SK-N-SH (cell line): ENCODE data around the gene GPR18. TPM values are rescaled to one million over a fixed set of nuclear protein-coding genes. Genes with fewer than 3 reads are reported as not detected.

ENCODE experiments used
- CTCF ChIA-PET: fragments of 300-600, 350-600 bp; formaldehyde crosslinking; extraction: SDS; loops from one replicate; lab custom pipeline; 2021; lab: Yijun Ruan, JAX
- POLR2A ChIA-PET: fragments of 350-600 bp; sonication (Branson Sonifier 250); formaldehyde crosslinking; extraction: SDS; loops from one replicate; lab custom pipeline; 2020; ENCODE audit warnings: antibody characterized with exemption, inconsistent platforms; lab: Yijun Ruan, JAX
- DNase-seq: peaks from one replicate; pipeline ENCODE4 v3.0.0; 2012
- H2AFZ ChIP-seq: fragments of 200-600 bp; sonication (generic); 2 replicates; pipeline ENCODE4 v1.8.1; 2016; ENCODE audit warnings: antibody characterized with exemption, mild to moderate bottlenecking, low read depth
- H3F3A ChIP-seq: fragments of 200-600 bp; sonication (generic); replicated peaks from 2 replicates; pipeline ENCODE3; 2016; ENCODE audit warnings: antibody characterized with exemption, mild to moderate bottlenecking; ENCODE audit not compliant: insufficient read depth
- H3K27ac ChIP-seq, 2 experiments: fragments of 200-500 bp in 1 of 2; fragments of 200-600 bp in 1 of 2; sonication (Bioruptor generic) in 1 of 2; sonication (generic), shearing (Covaris generic) in 1 of 2; 2 replicates each; pipeline versions ENCODE4 v1.5.1 to v1.6.1; 2014 to 2016; ENCODE audit warnings: low read depth in 2 of 2, inconsistent platforms in 1 of 2, low read length in 1 of 2, mild to moderate bottlenecking in 1 of 2, mixed read lengths in 1 of 2
- H3K27me3 ChIP-seq: fragments of 200-600 bp; sonication (generic), shearing (Covaris generic); 2 replicates; pipeline ENCODE4 v1.6.1; 2016; ENCODE audit warnings: mixed run types; ENCODE audit not compliant: insufficient read depth
- H3K36me3 ChIP-seq, 2 experiments: fragments of 200-500 bp in 1 of 2; fragments of 200-600 bp in 1 of 2; sonication (Bioruptor generic) in 1 of 2; sonication (generic) in 1 of 2; replicated peaks in 1 of 2; 2 replicates each; pipeline versions ENCODE3 to v1.5.1; 2014 to 2016; ENCODE audit warnings: low read length in 1 of 2, mild to moderate bottlenecking in 1 of 2; ENCODE audit not compliant: insufficient read depth in 2 of 2, control insufficient read depth in 1 of 2
- H3K4me1 ChIP-seq, 2 experiments: fragments of 200-500 bp in 1 of 2; fragments of 200-600 bp in 1 of 2; sonication (Bioruptor generic) in 1 of 2; sonication (generic), shearing (Covaris generic) in 1 of 2; 2 replicates each; pipeline versions ENCODE4 v1.5.1 to v1.6.1; 2014 to 2016; ENCODE audit warnings: low read depth in 1 of 2, low read length in 1 of 2, mixed run types in 1 of 2; ENCODE audit not compliant: insufficient read depth in 2 of 2, control insufficient read depth in 1 of 2
- H3K4me2 ChIP-seq: fragments of 200-600 bp; sonication (generic), shearing (Covaris generic); 2 replicates; pipeline ENCODE4 v1.6.1; 2017; ENCODE audit warnings: mixed run types
- H3K4me3 ChIP-seq, 2 experiments: fragments of 200-500 bp in 1 of 2; fragments of 200-600 bp in 1 of 2; sonication (Bioruptor generic) in 1 of 2; sonication (generic), shearing (Covaris generic) in 1 of 2; 2 replicates each; pipeline versions ENCODE4 v1.5.1 to v1.8.1; 2014 to 2016; ENCODE audit warnings: low read depth in 2 of 2, inconsistent platforms in 1 of 2, low read length in 1 of 2, mild to moderate bottlenecking in 1 of 2, mixed read lengths in 1 of 2, moderate library complexity in 1 of 2
- H3K79me2 ChIP-seq: fragments of 200-600 bp; sonication (generic); 2 replicates; pipeline ENCODE4 v1.8.1; 2017; ENCODE audit warnings: mild to moderate bottlenecking; ENCODE audit not compliant: insufficient read depth
- H3K9ac ChIP-seq: fragments of 200-600 bp; sonication (generic); 2 replicates; pipeline ENCODE4 v1.6.1; 2017; ENCODE audit warnings: mixed run types
- H3K9me2 ChIP-seq: fragments of 200-600 bp; sonication (generic); 2 replicates; pipeline ENCODE4 v1.6.1; 2017; ENCODE audit warnings: mixed run types
- H3K9me3 ChIP-seq: fragments of 200-600 bp; sonication (generic); 2 replicates; pipeline ENCODE4 v1.6.1; 2017; ENCODE audit warnings: mixed run types, mild to moderate bottlenecking, moderate library complexity
- H4K20me1 ChIP-seq: fragments of 200-600 bp; sonication (generic); 2 replicates; pipeline ENCODE4 v1.6.1; 2017; ENCODE audit warnings: mild to moderate bottlenecking, mixed run types; ENCODE audit not compliant: insufficient read depth
- ELF1 ChIP-seq: IDR thresholded peaks from 2 replicates; pipeline ENCODE4 v1.4.0; 2012
- EP300 ChIP-seq, 2 experiments: IDR thresholded peaks; 2 replicates each; pipeline versions ENCODE4 v1.4.0 to v1.6.1; 2012; ENCODE audit warnings: borderline replicate concordance in 1 of 2, low read depth in 1 of 2, low read length in 1 of 2
- EZH2phosphoT487 ChIP-seq: fragments of 200-600 bp; sonication (generic); IDR thresholded peaks from 2 replicates; pipeline ENCODE4 v1.6.1; 2017; ENCODE audit warnings: low read depth, mixed run types, mild to moderate bottlenecking, antibody characterized with exemption, moderate library complexity, borderline replicate concordance
- FOXJ3 ChIP-seq: sonication (generic); formaldehyde crosslinking; IDR thresholded peaks from 2 replicates; pipeline ENCODE4 v1.5.1; 2020; ENCODE audit warnings: mild to moderate bottlenecking, missing genetic modification reagents
- FOXM1 ChIP-seq: IDR thresholded peaks from 2 replicates; pipeline ENCODE4 v1.4.0; 2012; ENCODE audit warnings: low read depth, mild to moderate bottlenecking
- GATA2 ChIP-seq: sonication (generic); formaldehyde crosslinking; IDR thresholded peaks from 2 replicates; pipeline ENCODE4 v1.5.0; 2020; ENCODE audit warnings: mild to moderate bottlenecking, missing genetic modification reagents
- IRF3 ChIP-seq: fragments of 150-350 bp; IDR thresholded peaks from 2 replicates; pipeline ENCODE4 v1.6.1; 2016; ENCODE audit warnings: mild to moderate bottlenecking, low read depth, low read length
- JUND ChIP-seq: IDR thresholded peaks from 2 replicates; pipeline ENCODE4 v1.4.0; 2012
- RCOR1 ChIP-seq: fragments of 150-350 bp; IDR thresholded peaks from 2 replicates; pipeline ENCODE4 v1.6.1; 2017; ENCODE audit warnings: antibody characterized with exemption, low read length
- RFX5 ChIP-seq: IDR thresholded peaks from 2 replicates; pipeline ENCODE4 v1.6.1; 2012; ENCODE audit warnings: mild to moderate bottlenecking, improper control_type of control experiment, low read length
- SMC3 ChIP-seq: IDR thresholded peaks from 2 replicates; pipeline ENCODE4 v1.6.1; 2012; ENCODE audit warnings: low read depth, low read length, improper control_type of control experiment
- YY1 ChIP-seq: IDR thresholded peaks from 2 replicates; pipeline ENCODE4 v1.4.0; 2012; ENCODE audit warnings: low read depth, mild to moderate bottlenecking
- ZBTB33 ChIP-seq: IDR thresholded peaks from 2 replicates; pipeline ENCODE4 v1.4.0; 2012; ENCODE audit warnings: low read depth, borderline replicate concordance
- WGBS: methylation state at CpG from one replicate; pipeline ENCODE4 v1.1.6; 2017; ENCODE audit warnings: low lambda C conversion rate; 5-methylcytosine and 5-hydroxymethylcytosine counted together
- polyA plus RNA-seq, 3 experiments: library from polyadenylated mRNA; depleted of rRNA; stranded (reverse); fragments of >200 nt; gene quantifications; 2 replicates each; pipeline ENCODE4 v1.2.3, GENCODE V29; 2012
- TF ChIP-seq, protein P1 (sequence below): IDR thresholded peaks from 2 replicates; pipeline ENCODE4 v1.6.1; 2012; ENCODE audit warnings: mild to moderate bottlenecking, low read depth, low read length, moderate library complexity
- TF ChIP-seq, protein P2 (sequence below): IDR thresholded peaks from 2 replicates; pipeline ENCODE4; 2012

Gene GPR18
- polyA plus RNA-seq, 1 of the 3 experiments (the other 2 are of a cell fraction): not detected

- TF ChIP-seq SMC3: no peak
- TF ChIP-seq YY1: no peak
- no peak for TF ChIP-seq EZH2phosphoT487
- TF ChIP-seq ZBTB33: no peak
- no peak for TF ChIP-seq JUND
- TF ChIP-seq FOXM1: no peak
- no peak for TF ChIP-seq RFX5
- no peak for TF ChIP-seq ELF1
- no peak for TF ChIP-seq EP300 (IDR thresholded peaks at IDR 0.05; ENCODE audit: borderline replicate concordance in 1 of 2, low read depth in 1 of 2, low read length in 1 of 2)
- no peak for TF ChIP-seq GATA2 (CRISPR knock-in tag)
- TF ChIP-seq FOXJ3 (CRISPR knock-in tag): no peak
These were observed 19.4 kb upstream of the GPR18 start (continued) for GRCh38 chr13:99277629-99278028.

DNA sequence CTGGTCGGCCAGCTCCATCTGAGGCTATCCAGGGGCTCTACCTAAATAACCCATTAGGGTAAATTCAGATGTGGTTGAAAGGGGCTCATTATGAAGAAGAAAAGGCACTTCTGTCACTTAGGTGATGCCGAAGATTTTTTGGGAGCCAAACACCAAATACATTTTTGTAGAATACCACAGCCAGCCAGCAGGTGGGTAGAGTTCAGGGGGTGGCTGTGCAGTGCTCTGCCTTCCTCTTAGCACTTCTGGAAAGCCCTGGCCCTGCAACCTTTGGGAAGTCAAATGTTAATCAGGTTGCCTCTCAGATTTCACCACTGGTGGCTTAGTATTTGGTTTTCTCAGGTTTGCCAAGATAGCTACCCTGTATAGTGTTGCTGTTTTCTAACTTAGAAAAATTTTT, 18.5 kb upstream of the GPR18 start:
- Histone ChIP-seq H3K27ac (no peak overlapping the region), H3K4me3 (no peak overlapping the region), H3K9me2 (no peaks in the 10 kb centered on the region), H3K36me3 (peaks cover 0 to 8% of the 10 kb centered on the region in 2 experiments), H4K20me1 (no peaks in the 10 kb centered on the region), H3F3A (no peaks in the 10 kb centered on the region), H3K4me1 (no peaks in the 10 kb centered on the region), H2AFZ (no peak overlapping the region), H3K9ac (no peak overlapping the region), H3K27me3 (no peaks in the 10 kb centered on the region), H3K79me2 (peaks cover 3% of the 10 kb centered on the region; the same call in 1 of the 2 replicates), H3K9me3 (no peaks in the 10 kb centered on the region), H3K4me2 (no peak overlapping the region)
- ChIA-PET POLR2A (no interaction called here), CTCF (interaction anchor here (0.8 to 7.8 kb wide), 5 partner anchors 11 to 160 kb away, joined by 3 to 38 read pairs (median 13); no protein-coding TSS in a partner anchor)
- TF ChIP-seq RCOR1: no peak
- no peak for TF ChIP-seq FOXM1
- TF ChIP-seq, protein P1, sequence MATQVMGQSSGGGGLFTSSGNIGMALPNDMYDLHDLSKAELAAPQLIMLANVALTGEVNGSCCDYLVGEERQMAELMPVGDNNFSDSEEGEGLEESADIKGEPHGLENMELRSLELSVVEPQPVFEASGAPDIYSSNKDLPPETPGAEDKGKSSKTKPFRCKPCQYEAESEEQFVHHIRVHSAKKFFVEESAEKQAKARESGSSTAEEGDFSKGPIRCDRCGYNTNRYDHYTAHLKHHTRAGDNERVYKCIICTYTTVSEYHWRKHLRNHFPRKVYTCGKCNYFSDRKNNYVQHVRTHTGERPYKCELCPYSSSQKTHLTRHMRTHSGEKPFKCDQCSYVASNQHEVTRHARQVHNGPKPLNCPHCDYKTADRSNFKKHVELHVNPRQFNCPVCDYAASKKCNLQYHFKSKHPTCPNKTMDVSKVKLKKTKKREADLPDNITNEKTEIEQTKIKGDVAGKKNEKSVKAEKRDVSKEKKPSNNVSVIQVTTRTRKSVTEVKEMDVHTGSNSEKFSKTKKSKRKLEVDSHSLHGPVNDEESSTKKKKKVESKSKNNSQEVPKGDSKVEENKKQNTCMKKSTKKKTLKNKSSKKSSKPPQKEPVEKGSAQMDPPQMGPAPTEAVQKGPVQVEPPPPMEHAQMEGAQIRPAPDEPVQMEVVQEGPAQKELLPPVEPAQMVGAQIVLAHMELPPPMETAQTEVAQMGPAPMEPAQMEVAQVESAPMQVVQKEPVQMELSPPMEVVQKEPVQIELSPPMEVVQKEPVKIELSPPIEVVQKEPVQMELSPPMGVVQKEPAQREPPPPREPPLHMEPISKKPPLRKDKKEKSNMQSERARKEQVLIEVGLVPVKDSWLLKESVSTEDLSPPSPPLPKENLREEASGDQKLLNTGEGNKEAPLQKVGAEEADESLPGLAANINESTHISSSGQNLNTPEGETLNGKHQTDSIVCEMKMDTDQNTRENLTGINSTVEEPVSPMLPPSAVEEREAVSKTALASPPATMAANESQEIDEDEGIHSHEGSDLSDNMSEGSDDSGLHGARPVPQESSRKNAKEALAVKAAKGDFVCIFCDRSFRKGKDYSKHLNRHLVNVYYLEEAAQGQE: no peak
- TF ChIP-seq, protein P2, sequence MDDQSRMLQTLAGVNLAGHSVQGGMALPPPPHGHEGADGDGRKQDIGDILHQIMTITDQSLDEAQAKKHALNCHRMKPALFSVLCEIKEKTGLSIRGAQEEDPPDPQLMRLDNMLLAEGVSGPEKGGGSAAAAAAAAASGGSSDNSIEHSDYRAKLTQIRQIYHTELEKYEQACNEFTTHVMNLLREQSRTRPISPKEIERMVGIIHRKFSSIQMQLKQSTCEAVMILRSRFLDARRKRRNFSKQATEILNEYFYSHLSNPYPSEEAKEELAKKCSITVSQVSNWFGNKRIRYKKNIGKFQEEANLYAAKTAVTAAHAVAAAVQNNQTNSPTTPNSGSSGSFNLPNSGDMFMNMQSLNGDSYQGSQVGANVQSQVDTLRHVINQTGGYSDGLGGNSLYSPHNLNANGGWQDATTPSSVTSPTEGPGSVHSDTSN: no peak
- TF ChIP-seq IRF3: no peak
- 100% methylated on average over 2 of the region's 2 CpGs for WGBS
- no peak for DNase-seq
